22Rv1 (cell line): ENCODE measurements around the gene ACAP1.

ENCODE experiments used
- H3K27ac ChIP-seq: fragments of 450-650 bp; 2 replicates; pipeline ENCODE4 v1.5.1; 2017
- ZFX ChIP-seq: fragments of 450-650 bp; IDR thresholded peaks from 2 replicates; pipeline ENCODE4 v1.6.1; 2017; ENCODE audit warnings: antibody characterized with exemption, borderline replicate concordance
- TF ChIP-seq, protein P1 (sequence below): fragments of 450-650 bp; IDR thresholded peaks from 2 replicates; pipeline ENCODE4 v1.5.1; 2017; ENCODE audit warnings: mild to moderate bottlenecking

Gene ACAP1

DNA sequence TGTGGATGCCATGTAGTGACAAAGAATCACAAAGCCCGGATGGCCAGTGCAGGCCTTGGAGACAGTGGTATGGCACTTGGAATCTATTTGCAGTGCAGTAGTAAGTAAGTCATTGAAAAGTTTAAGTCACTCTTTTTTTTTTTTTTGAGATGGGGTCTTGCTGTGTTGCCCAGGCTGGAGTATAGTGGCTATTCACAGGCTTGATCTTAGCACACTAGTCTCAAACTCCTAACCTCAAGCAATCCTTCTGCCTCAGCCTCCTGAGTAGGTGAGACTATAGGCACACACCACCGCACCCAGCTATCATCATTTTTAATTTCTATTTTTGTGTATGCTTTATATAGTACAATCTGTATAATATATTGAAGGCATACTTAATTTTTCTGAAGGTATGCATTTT is 62.3 kb downstream of the ACAP1 start:
- TF ChIP-seq ZFX, result no peak
- TF ChIP-seq, protein P1, sequence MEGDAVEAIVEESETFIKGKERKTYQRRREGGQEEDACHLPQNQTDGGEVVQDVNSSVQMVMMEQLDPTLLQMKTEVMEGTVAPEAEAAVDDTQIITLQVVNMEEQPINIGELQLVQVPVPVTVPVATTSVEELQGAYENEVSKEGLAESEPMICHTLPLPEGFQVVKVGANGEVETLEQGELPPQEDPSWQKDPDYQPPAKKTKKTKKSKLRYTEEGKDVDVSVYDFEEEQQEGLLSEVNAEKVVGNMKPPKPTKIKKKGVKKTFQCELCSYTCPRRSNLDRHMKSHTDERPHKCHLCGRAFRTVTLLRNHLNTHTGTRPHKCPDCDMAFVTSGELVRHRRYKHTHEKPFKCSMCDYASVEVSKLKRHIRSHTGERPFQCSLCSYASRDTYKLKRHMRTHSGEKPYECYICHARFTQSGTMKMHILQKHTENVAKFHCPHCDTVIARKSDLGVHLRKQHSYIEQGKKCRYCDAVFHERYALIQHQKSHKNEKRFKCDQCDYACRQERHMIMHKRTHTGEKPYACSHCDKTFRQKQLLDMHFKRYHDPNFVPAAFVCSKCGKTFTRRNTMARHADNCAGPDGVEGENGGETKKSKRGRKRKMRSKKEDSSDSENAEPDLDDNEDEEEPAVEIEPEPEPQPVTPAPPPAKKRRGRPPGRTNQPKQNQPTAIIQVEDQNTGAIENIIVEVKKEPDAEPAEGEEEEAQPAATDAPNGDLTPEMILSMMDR, result no peak
- H3K27ac ChIP-seq, result no peak overlapping the region
